ENCODE data around the gene MYO9B.
"Not testable (repeated sequence)": the region's sequence is repeated elsewhere in the genome, so short reads cannot be mapped to it uniquely, and the experiment has no call there.

Gene MYO9B

DNA sequence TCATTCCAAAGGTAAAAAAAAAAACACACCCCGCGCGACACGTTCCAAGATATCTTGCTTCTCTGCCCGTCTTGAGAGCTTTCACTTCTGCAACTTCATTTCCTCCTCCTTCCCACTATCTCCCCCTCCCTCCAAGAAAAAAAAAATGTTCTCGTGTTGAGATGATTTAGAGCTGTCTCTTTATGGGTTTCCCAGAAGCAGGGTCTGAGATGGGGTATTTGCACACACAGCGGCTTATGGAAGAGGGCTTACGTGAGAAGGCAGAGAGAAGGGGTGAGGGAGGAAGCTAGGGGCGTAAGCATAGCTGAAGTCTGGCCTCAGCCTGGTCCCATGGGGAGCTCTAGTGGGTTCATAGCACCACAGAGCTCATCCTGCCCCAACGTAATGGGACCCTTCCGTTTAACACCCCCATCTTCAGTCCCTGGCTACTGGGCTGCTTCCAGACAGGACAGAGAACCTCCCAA lies 108.3 kb downstream of the MYO9B start:
- Histone ChIP-seq H3K27ac (ENCODE audit: low read length) (no peak overlapping the region), H3K4me1 (ENCODE audit: control insufficient read depth, insufficient read depth, low read length) (no peaks in the 10 kb centered on the region), H3K9me3 (ENCODE audit: control insufficient read depth in 2 of 2, low read length in 2 of 2) (no peaks in the 10 kb centered on the region), H3K4me3 (ENCODE audit: low read length in 2 of 2) (no peak overlapping the region), H3K36me3 (ENCODE audit: control insufficient read depth in 2 of 2, insufficient read depth in 2 of 2, low read length in 2 of 2) (peaks cover 26 to 42% of the 10 kb centered on the region in 2 donors), H3K9ac (ENCODE audit: low read length in 2 of 2) (no peak overlapping the region), H3K27me3 (ENCODE audit: control insufficient read depth in 1 of 2, insufficient read depth in 2 of 2, low read length in 2 of 2) (no peaks in the 10 kb centered on the region)

- Histone ChIP-seq H3K27ac (ENCODE audit: low read length) (no peak overlapping the region), H3K27me3 (ENCODE audit: control insufficient read depth in 1 of 2, insufficient read depth in 2 of 2, low read length in 2 of 2) (no peaks in the 10 kb centered on the region), H3K9me3 (ENCODE audit: control insufficient read depth in 2 of 2, low read length in 2 of 2) (no peaks in the 10 kb centered on the region), H3K9ac (ENCODE audit: low read length in 2 of 2) (no peak overlapping the region), H3K4me3 (ENCODE audit: low read length in 2 of 2) (no peak overlapping the region), H3K36me3 (ENCODE audit: control insufficient read depth in 2 of 2, insufficient read depth in 2 of 2, low read length in 2 of 2) (peaks cover 26 to 45% of the 10 kb centered on the region in 2 donors), H3K4me1 (ENCODE audit: control insufficient read depth, insufficient read depth, low read length) (no peaks in the 10 kb centered on the region)
These were observed 108.8 kb downstream of the MYO9B start for GRCh38 chr19:17184371-17184841.

DNA sequence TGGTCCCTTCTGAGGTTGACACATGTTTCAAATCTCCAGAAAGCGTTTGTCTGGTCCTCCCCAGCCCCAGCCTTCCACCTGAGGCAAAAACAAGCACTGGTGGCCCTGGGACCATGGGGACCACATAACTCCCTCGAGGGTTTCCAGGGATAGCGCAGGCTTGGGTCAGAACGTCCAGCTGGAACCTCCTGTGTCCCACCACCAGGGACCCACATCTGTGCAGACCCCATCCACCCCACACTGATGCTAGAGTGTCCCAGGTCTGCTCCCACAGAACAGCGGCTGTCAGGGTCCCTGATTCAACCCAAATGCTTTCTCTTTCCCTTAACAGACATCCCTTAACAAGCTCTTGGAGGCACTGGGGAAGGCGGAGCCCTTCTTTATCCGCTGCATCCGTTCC lies 110.0 kb downstream of the MYO9B start:
- Histone ChIP-seq H3K4me3 (ENCODE audit: low read length in 2 of 2) (no peak overlapping the region), H3K9ac (ENCODE audit: low read length in 2 of 2) (no peak overlapping the region), H3K9me3 (ENCODE audit: control insufficient read depth in 2 of 2, low read length in 2 of 2) (no peaks in the 10 kb centered on the region), H3K36me3 (ENCODE audit: control insufficient read depth in 2 of 2, insufficient read depth in 2 of 2, low read length in 2 of 2) (peaks cover 26 to 44% of the 10 kb centered on the region in 2 donors), H3K27me3 (ENCODE audit: control insufficient read depth in 1 of 2, insufficient read depth in 2 of 2, low read length in 2 of 2) (no peaks in the 10 kb centered on the region), H3K27ac (ENCODE audit: low read length) (no peak overlapping the region), H3K4me1 (ENCODE audit: control insufficient read depth, insufficient read depth, low read length) (no peaks in the 10 kb centered on the region)

DNA sequence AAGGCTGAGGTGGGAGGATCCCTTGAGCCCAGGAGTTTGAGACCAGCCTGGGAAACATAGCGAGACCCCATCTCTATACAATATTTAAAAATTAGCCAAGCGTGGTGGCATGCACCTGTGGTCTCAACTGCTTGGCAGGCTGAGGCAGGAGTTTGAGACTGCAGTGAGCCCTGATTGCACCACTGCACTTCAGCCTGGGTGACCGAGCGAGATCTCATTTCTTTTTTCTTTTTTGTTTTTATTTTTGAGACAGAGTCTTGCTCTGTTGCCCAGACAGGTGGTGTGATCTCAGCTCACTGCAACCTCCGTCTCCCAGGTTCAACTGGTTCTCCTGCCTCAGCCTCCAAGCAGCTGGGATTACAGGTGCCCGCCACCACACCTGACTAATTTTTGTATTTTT lies 116.2 kb downstream of the MYO9B start:
- not testable (repeated sequence) for H3K9me3 ChIP-seq (ENCODE audit: control insufficient read depth in 2 of 2, low read length in 2 of 2); H3K4me1 ChIP-seq (ENCODE audit: control insufficient read depth, insufficient read depth, low read length); H3K9ac ChIP-seq (ENCODE audit: low read length in 2 of 2); H3K27ac ChIP-seq (ENCODE audit: low read length); H3K27me3 ChIP-seq (ENCODE audit: control insufficient read depth in 1 of 2, insufficient read depth in 2 of 2, low read length in 2 of 2); H3K4me3 ChIP-seq (ENCODE audit: low read length in 2 of 2)
- H3K36me3 ChIP-seq (ENCODE audit: control insufficient read depth in 2 of 2, insufficient read depth in 2 of 2, low read length in 2 of 2) = peaks cover 45 to 51% of the 10 kb centered on the region in 2 donors

GRCh38 chr19:17192751-17193150 lies 117.2 kb downstream of the MYO9B start:
- Histone ChIP-seq H3K36me3 (ENCODE audit: control insufficient read depth in 2 of 2, insufficient read depth in 2 of 2, low read length in 2 of 2) (peaks cover 39 to 52% of the 10 kb centered on the region in 2 donors), H3K27ac (ENCODE audit: low read length) (no peak overlapping the region), H3K4me3 (ENCODE audit: low read length in 2 of 2) (no peak overlapping the region), H3K9me3 (ENCODE audit: control insufficient read depth in 2 of 2, low read length in 2 of 2) (no peaks in the 10 kb centered on the region), H3K27me3 (ENCODE audit: control insufficient read depth in 1 of 2, insufficient read depth in 2 of 2, low read length in 2 of 2) (no peaks in the 10 kb centered on the region), H3K4me1 (ENCODE audit: control insufficient read depth, insufficient read depth, low read length) (no peaks in the 10 kb centered on the region), H3K9ac (ENCODE audit: low read length in 2 of 2) (no peak overlapping the region)

- H3K9ac ChIP-seq (ENCODE audit: low read length in 2 of 2) = no peak overlapping the region
- no peaks in the 10 kb centered on the region for H3K9me3 ChIP-seq (ENCODE audit: control insufficient read depth in 2 of 2, low read length in 2 of 2)
- H3K27me3 ChIP-seq (ENCODE audit: control insufficient read depth in 1 of 2, insufficient read depth in 2 of 2, low read length in 2 of 2) = no peaks in the 10 kb centered on the region
- no peak overlapping the region for H3K4me3 ChIP-seq (ENCODE audit: low read length in 2 of 2)
- no peak overlapping the region for H3K27ac ChIP-seq (ENCODE audit: low read length)
- peaks cover 45 to 52% of the 10 kb centered on the region in 2 donors for H3K36me3 ChIP-seq (ENCODE audit: control insufficient read depth in 2 of 2, insufficient read depth in 2 of 2, low read length in 2 of 2)
- H3K4me1 ChIP-seq (ENCODE audit: control insufficient read depth, insufficient read depth, low read length) = no peaks in the 10 kb centered on the region
These were observed 119.0 kb downstream of the MYO9B start for GRCh38 chr19:17194608-17195007.

GRCh38 chr19:17195106-17195505 lies 119.5 kb downstream of the MYO9B start:
- H3K9ac ChIP-seq (ENCODE audit: low read length in 2 of 2) = no peak overlapping the region
- peaks cover 45 to 54% of the 10 kb centered on the region in 2 donors for H3K36me3 ChIP-seq (ENCODE audit: control insufficient read depth in 2 of 2, insufficient read depth in 2 of 2, low read length in 2 of 2)
- no peaks in the 10 kb centered on the region for H3K27me3 ChIP-seq (ENCODE audit: control insufficient read depth in 1 of 2, insufficient read depth in 2 of 2, low read length in 2 of 2)
- no peak overlapping the region for H3K4me3 ChIP-seq (ENCODE audit: low read length in 2 of 2)
- no peak overlapping the region for H3K27ac ChIP-seq (ENCODE audit: low read length)
- no peaks in the 10 kb centered on the region for H3K4me1 ChIP-seq (ENCODE audit: control insufficient read depth, insufficient read depth, low read length)
- H3K9me3 ChIP-seq (ENCODE audit: control insufficient read depth in 2 of 2, low read length in 2 of 2) = no peaks in the 10 kb centered on the region

DNA sequence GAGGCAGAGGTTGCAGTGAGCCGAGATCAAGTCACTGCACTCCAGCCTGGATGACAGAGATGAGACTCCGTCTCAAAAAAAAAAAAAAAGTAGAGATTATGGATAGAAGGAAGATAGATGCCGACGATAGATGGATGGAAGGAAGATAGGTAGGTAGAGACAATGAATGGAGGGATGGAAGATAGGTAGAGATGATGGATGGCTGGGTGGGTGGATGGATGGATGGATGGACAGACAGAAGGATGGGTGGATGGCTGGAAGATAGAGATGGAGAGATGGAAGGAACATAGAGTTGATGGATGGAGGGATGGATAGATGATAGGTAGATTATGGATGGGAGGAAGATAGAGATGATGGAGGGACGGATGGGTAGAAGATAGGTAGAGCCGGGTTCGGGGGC lies 121.0 kb downstream of the MYO9B start:
- Histone ChIP-seq H3K27ac (ENCODE audit: low read length) (no peak overlapping the region), H3K9ac (ENCODE audit: low read length in 2 of 2) (no peak overlapping the region), H3K9me3 (ENCODE audit: control insufficient read depth in 2 of 2, low read length in 2 of 2) (no peaks in the 10 kb centered on the region), H3K4me3 (ENCODE audit: low read length in 2 of 2) (no peak overlapping the region), H3K36me3 (ENCODE audit: control insufficient read depth in 2 of 2, insufficient read depth in 2 of 2, low read length in 2 of 2) (peaks cover 47 to 59% of the 10 kb centered on the region in 2 donors), H3K4me1 (ENCODE audit: control insufficient read depth, insufficient read depth, low read length) (no peaks in the 10 kb centered on the region), H3K27me3 (ENCODE audit: control insufficient read depth in 1 of 2, insufficient read depth in 2 of 2, low read length in 2 of 2) (no peaks in the 10 kb centered on the region)

DNA sequence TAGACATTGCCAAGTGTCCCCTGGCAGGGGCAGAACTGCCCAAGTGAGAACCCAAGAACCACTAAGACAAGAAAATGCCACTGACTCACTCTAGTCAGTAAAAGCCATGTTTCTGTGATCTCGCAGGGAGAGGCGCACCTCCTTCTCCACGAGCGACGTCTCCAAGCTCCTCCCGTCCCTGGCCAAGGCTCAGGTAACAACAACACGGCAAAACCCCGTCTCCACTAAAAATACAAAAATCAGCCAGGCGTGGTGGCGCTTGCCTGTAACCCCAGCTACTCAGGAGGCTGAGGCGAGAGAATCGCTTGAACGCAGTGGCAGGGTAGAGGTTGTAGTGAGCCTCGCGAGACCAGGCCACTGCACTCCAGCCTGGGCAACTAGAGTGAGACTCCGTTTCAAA lies 122.1 kb downstream of the MYO9B start:
- Histone ChIP-seq H3K9ac (ENCODE audit: low read length in 2 of 2) (no peak overlapping the region), H3K4me3 (ENCODE audit: low read length in 2 of 2) (no peak overlapping the region), H3K27ac (ENCODE audit: low read length) (no peak overlapping the region), H3K27me3 (ENCODE audit: control insufficient read depth in 1 of 2, insufficient read depth in 2 of 2, low read length in 2 of 2) (no peaks in the 10 kb centered on the region), H3K4me1 (ENCODE audit: control insufficient read depth, insufficient read depth, low read length) (no peaks in the 10 kb centered on the region), H3K36me3 (ENCODE audit: control insufficient read depth in 2 of 2, insufficient read depth in 2 of 2, low read length in 2 of 2) (peaks cover 55 to 66% of the 10 kb centered on the region in 2 donors), H3K9me3 (ENCODE audit: control insufficient read depth in 2 of 2, low read length in 2 of 2) (no peaks in the 10 kb centered on the region)

DNA sequence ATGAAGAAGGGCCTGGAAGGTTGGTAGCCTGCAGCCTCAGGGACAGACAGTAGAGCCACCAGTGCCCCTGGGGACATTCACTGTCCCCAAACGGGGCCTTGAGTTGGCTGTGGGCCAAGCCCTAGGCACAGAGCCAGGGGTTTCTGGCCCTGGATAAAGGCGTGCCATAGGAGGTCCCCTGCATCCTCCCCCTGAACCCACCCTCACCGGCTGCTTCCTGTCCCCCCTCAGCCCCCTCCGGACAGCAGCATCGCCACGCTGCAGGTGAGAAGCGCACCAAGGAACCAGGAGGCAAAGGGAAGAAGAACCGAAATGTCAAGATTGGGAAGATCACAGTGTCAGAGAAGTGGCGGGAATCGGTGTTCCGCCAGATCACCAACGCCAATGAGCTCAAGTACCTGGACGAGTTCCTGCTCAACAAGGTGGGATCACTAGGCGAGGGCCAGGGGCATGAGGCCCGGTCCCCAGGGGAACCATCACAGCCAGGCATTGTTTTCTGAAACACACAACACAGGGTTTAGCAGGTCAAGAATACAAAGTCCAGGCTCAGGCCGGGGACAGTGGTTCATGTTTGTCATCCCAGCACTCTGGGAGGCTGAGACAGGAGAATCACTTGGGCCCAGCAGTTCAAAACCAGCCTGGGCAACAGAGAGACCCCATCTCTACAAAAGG lies 125.0 kb downstream of the MYO9B start:
- no peaks in the 10 kb centered on the region for H3K27me3 ChIP-seq (ENCODE audit: control insufficient read depth in 1 of 2, insufficient read depth in 2 of 2, low read length in 2 of 2)
- no peak overlapping the region for H3K4me3 ChIP-seq (ENCODE audit: low read length in 2 of 2)
- H3K36me3 ChIP-seq (ENCODE audit: control insufficient read depth in 2 of 2, insufficient read depth in 2 of 2, low read length in 2 of 2) = peaks cover 37 to 46% of the 10 kb centered on the region in 2 donors
- no peaks in the 10 kb centered on the region for H3K9me3 ChIP-seq (ENCODE audit: control insufficient read depth in 2 of 2, low read length in 2 of 2)
- no peak overlapping the region for H3K9ac ChIP-seq (ENCODE audit: low read length in 2 of 2)
- H3K4me1 ChIP-seq (ENCODE audit: control insufficient read depth, insufficient read depth, low read length) = no peaks in the 10 kb centered on the region
- no peak overlapping the region for H3K27ac ChIP-seq (ENCODE audit: low read length)

GRCh38 chr19:17202249-17202648 lies 126.7 kb downstream of the MYO9B start:
- H3K9ac ChIP-seq (ENCODE audit: low read length in 2 of 2) = no peak overlapping the region
- peaks cover 34 to 55% of the 10 kb centered on the region in 2 donors for H3K36me3 ChIP-seq (ENCODE audit: control insufficient read depth in 2 of 2, insufficient read depth in 2 of 2, low read length in 2 of 2)

More at GRCh38 chr19:17202249-17202648, 126.7 kb downstream of the MYO9B start:
- no peaks in the 10 kb centered on the region for H3K27me3 ChIP-seq (ENCODE audit: control insufficient read depth in 1 of 2, insufficient read depth in 2 of 2, low read length in 2 of 2)
- no peak overlapping the region for H3K4me3 ChIP-seq (ENCODE audit: low read length in 2 of 2)
- H3K4me1 ChIP-seq (ENCODE audit: control insufficient read depth, insufficient read depth, low read length) = no peaks in the 10 kb centered on the region
- H3K27ac ChIP-seq (ENCODE audit: low read length) = no peak overlapping the region
- H3K9me3 ChIP-seq (ENCODE audit: control insufficient read depth in 2 of 2, low read length in 2 of 2) = no peaks in the 10 kb centered on the region

All from stomach smooth muscle (tissue), 2 donors.